ENCODE measurements around the gene MED10.

MED10 gene

GRCh38 chr5:6377905-6378765 is at the start of gene MED10:
MED10 (minus strand) TSS chr5:6378547; CDS start chr5:6378483, 64 bp downstream.
- peak; percentile 56 for DNase-seq (ENCODE audit: low read depth, low spot score)

DNA sequence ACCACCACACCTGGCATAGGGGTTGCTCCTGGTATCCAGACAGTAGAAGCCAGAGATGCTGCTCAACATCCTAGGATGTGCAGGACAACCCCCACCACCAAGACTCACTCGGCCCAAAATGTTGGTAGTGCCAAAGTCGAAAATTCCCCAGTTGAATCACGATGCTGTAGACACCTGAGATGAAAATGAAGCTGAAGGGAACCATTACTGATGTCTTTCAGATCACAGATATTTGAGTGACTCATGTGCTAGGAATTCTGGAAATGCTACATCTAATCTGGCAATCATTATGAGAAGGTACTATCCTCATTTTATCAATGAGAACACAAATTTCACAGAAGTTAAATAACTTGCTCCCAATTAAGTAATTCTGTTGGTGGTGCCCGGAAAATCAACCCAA is 49.3 kb upstream of the MED10 start:
- DNase-seq (ENCODE audit: low read depth, low spot score) = no peak

DNA sequence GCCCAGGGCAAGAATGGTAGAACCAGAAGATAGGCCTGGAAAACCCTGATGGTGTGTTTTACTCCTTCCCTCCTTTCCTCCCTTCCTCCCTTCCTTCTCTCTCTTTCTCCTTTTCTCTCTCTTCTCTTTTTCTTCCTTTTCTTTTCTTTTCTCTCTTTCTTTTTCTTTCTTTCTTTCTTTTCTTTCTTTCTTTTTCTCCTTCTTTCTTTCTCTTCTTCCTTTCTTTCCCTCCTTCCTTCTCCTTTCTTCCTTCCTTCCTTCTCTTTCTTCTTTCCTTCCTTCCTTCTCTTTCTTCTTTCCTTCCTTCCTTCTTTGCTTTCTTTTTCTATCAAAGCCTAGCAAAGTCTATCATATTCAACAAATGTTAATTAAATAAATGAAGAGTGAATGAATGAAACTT is 46.4 kb upstream of the MED10 start:
- DNase-seq (ENCODE audit: low read depth, low spot score) = no peak

DNA sequence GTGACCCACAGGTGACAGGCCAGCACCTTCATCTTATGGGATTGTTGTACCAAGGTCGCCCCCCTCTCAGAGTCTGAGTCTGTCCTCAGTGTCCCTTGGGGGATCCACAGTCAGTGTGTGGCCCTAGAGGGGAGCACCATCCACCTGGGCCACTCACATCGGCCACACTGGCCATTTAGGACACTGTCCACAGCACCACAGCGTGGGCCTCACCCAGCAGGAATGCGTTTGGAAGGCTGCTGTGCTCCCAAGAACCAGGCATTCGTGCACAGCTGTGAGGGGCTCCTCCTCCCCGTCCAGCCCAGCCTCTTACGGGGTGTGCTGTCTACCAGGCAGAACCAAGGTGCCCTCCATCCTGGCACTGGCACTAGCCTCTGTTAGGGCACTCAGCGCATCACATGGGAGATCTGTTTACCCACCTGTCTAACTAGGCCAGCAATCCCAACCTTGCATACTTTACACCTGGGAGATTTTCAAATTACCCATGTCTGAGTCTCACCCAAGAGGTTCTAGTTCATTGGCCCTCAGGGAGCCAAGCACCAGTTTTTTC is 45.8 kb upstream of the MED10 start:
- DNase-seq (ENCODE audit: low read depth, low spot score) = no peak

- DNase-seq (ENCODE audit: low read depth, low spot score) = no peak
Observed at GRCh38 chr5:6423327-6424109, 45.2 kb upstream of the MED10 start.

DNA sequence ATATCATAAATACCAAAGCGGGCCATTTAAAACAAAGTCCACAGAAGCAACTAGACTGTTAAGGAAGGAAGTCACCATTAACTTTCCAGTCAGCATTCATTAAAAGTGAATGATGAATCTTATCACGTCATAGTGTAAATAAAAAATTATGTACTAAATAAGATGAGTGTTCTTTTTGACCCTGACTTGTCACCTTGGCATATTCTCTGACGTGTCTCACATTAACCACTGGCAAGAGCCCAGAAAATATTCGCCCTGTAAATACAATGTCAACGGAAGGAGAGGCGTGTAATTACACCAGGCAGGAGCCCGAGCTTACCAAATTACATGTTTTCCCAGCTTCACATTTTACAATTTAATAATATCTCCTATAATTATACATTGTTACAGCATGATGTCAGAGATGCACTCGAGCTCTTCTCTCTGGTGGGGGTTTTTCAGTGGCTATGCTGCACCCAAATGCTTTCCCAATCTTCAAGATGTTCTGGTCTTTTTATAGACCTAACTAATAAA is 41.0 kb upstream of the MED10 start:
- no peak for DNase-seq (ENCODE audit: low read depth, low spot score)

GRCh38 chr5:6418679-6419276 is 40.4 kb upstream of the MED10 start:
- DNase-seq (ENCODE audit: low read depth, low spot score) = no peak

GRCh38 chr5:6417657-6418056 is 39.3 kb upstream of the MED10 start:
- no peak for DNase-seq (ENCODE audit: low read depth, low spot score)

- no peak for DNase-seq (ENCODE audit: low read depth, low spot score)
Observed at GRCh38 chr5:6412811-6413210, 34.5 kb upstream of the MED10 start.

DNA sequence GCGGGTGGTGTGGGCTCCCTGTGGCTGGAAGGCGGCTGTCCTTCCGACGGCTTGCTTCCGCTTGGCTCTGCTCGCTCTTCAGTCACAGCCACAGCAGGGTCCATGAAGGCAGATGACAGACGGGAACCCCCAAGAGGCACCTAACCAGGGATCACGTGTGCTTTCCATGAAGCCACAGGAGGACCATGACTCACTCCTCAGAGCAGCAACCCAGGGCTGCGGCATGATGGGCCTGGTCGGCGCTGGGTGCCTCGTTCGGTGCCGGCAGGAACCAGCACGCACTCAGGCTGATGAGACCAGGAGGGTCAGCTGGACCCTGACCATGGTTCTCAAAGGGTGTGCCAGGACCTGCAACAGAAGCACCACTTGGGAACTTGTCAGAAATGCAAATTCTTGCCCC is 32.8 kb upstream of the MED10 start:
- no peak for DNase-seq (ENCODE audit: low read depth, low spot score)

GRCh38 chr5:6410421-6410820 is 32.1 kb upstream of the MED10 start:
- no peak for DNase-seq (ENCODE audit: low read depth, low spot score)

DNA sequence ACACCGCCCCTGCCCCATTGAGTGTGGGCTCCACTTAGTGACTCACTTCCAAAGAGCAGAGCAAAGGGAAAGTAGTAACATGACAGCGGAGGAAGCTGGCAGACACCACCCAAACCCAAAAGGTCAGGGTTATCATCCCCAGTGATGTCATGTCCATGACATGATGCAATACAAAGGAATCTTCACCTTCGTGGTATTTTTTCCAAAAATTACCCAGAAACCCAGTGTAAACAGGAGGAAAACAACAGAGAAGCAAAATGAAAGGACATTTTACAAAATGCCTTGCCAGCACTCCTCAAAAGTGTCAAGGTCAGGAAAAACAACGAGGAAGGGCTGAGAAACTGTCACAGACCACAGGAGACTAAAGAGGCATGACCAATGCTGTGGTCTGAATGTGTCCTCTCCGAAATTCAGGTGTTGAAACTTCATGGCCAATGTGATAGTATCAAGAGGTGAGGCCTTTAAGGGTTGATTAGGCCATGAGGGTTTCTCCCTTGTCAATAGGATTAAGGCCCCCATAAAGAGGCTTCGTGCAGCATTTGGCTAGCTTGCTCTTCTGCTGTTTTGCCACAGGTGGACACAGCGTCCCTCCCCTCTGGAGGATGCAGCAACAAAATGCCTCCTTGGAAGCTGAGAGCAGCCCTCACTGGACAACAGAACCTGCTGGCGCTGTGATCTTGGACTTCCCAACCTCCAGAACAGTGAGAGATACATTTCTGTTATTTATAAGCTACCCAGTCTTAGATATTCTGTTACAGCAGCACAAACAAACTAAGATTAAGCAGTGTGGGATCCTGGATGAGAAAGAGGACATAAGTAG is 30.5 kb upstream of the MED10 start:
- DNase-seq (ENCODE audit: low read depth, low spot score) = no peak

GRCh38 chr5:6408260-6408596 is 29.9 kb upstream of the MED10 start:
- no peak for DNase-seq (ENCODE audit: low read depth, low spot score)

- DNase-seq (ENCODE audit: low read depth, low spot score) = no peak
Observed at GRCh38 chr5:6407558-6408259, 29.4 kb upstream of the MED10 start.

- DNase-seq (ENCODE audit: low read depth, low spot score) = no peak
Observed at GRCh38 chr5:6405591-6405990, 27.2 kb upstream of the MED10 start.

- no peak for DNase-seq (ENCODE audit: low read depth, low spot score)
Observed at GRCh38 chr5:6404129-6404528, 25.8 kb upstream of the MED10 start.

- DNase-seq (ENCODE audit: low read depth, low spot score) = no peak
Observed at GRCh38 chr5:6403416-6403815, 25.1 kb upstream of the MED10 start.

- no peak for DNase-seq (ENCODE audit: low read depth, low spot score)
Observed at GRCh38 chr5:6402939-6403338, 24.6 kb upstream of the MED10 start.

DNA sequence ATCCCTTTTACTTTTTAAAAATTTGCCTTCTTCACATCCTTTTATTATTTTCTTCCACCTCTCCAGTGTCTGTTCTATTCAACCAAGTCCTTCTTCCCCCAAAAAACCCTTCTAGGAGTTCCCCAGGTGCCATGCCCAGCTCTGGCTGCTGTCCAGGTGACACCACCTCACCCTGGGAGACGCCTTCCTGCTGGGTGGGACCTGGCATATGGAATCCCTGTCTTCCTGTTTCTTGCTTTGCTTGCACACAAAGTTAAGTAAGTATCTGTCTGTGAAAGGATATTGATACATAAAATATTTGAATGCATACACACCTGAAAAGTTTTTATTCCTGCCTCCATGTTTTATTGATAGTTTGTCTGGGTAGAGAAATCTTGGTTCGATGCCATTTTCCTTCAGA is 23.1 kb upstream of the MED10 start:
- no peak for DNase-seq (ENCODE audit: low read depth, low spot score)
